NT2/D1 (cell line): ENCODE data around the gene PGAP2.
"Not testable (repeated sequence)": the region's sequence is repeated elsewhere in the genome, so short reads cannot be mapped to it uniquely, and the experiment has no call there.

ENCODE experiments used
- DNase-seq: peaks from one replicate; pipeline ENCODE4 v3.0.0-alpha.2; 2011; ENCODE audit warnings: low read depth, low spot score
- H3K27me3 ChIP-seq: 2 replicates; pipeline ENCODE4 v1.6.0; 2011; ENCODE audit warnings: mild to moderate bottlenecking; ENCODE audit not compliant: insufficient read length, insufficient read depth
- H3K36me3 ChIP-seq: 2 replicates; pipeline ENCODE4 v1.6.1; 2011; ENCODE audit warnings: mild to moderate bottlenecking, low read length, mixed read lengths; ENCODE audit not compliant: insufficient read depth, insufficient read length
- H3K4me1 ChIP-seq: 2 replicates; pipeline ENCODE4 v1.5.1; 2011; ENCODE audit not compliant: insufficient read depth, insufficient read length
- H3K4me3 ChIP-seq: 2 replicates; pipeline ENCODE4 v1.5.1; 2011; ENCODE audit warnings: low read depth; ENCODE audit not compliant: insufficient read length
- H3K9ac ChIP-seq: 2 replicates; pipeline ENCODE4 v1.6.0; 2011; ENCODE audit warnings: low read depth; ENCODE audit not compliant: insufficient read length
- H3K9me3 ChIP-seq: 2 replicates; pipeline ENCODE4 v1.5.1; 2011; ENCODE audit warnings: mild to moderate bottlenecking, low read length; ENCODE audit not compliant: insufficient read depth
- SUZ12 ChIP-seq: IDR thresholded peaks from 2 replicates; pipeline ENCODE4 v1.6.1; 2011; ENCODE audit not compliant: insufficient read length, insufficient read depth; ENCODE audit errors: extremely low read depth
- YY1 ChIP-seq: IDR thresholded peaks from 2 replicates; pipeline ENCODE4 v1.6.1; 2011; ENCODE audit not compliant: insufficient read length, insufficient read depth
- ZNF274 ChIP-seq: IDR thresholded peaks from 2 replicates; pipeline ENCODE4 v1.6.1; 2011; ENCODE audit warnings: mild to moderate bottlenecking, low read depth, low read length

PGAP2 gene

DNA sequence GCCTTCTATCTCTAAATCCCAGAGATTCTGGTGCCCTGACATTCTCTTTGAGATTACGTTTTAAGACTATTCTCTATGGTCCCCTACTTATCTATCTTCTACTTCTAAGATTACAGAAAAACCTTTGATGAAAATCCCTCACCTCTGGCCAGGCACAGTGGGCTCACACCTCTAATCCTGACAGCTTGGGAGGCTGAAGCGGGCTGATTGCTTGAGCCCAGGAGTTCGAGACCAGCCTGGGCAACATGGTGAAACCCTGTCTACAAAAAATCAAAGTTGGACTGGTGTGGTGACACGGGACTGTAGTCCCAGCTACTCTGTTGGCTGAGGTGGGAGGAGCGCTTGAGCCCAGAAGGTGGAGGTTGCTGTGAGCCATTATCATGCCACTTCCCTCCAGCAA, 25.4 kb upstream of the PGAP2 start:
- Histone ChIP-seq H3K4me3 (no peak overlapping the region), H3K27me3 (no peaks in the 10 kb centered on the region), H3K9ac (no peak overlapping the region), H3K9me3 (no peaks in the 10 kb centered on the region), H3K4me1 (no peaks in the 10 kb centered on the region), H3K36me3 (peaks cover 75% of the 10 kb centered on the region)
- no peak for DNase-seq
- TF ChIP-seq YY1 (no peak), SUZ12 (no peak), ZNF274 (no peak)

DNA sequence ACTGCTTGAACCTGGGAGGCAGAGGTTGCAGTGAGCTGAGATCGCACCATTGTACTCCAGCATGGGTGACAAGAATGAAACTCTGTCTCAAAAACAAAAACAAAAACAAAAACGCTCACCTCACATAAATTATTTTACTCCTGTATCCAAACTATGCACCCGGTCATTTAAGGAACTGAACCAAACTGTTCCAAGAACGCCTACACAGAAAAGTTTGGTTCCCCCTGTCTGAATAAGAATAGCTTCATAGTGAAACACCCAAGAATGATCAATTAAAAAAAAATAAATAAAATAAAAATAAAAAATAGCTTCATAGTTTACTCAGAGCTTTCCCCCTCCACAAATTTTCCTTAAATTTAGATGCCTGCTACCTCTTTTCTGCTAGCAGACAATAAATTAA, 24.7 kb upstream of the PGAP2 start:
- Histone ChIP-seq H3K27me3 (no peaks in the 10 kb centered on the region), H3K9ac (no peak overlapping the region), H3K36me3 (peaks cover 75% of the 10 kb centered on the region), H3K9me3 (no peaks in the 10 kb centered on the region), H3K4me3 (no peak overlapping the region), H3K4me1 (no peaks in the 10 kb centered on the region)
- no peak for DNase-seq
- TF ChIP-seq YY1, result no peak
- no peak for TF ChIP-seq ZNF274
- no peak for TF ChIP-seq SUZ12

DNA sequence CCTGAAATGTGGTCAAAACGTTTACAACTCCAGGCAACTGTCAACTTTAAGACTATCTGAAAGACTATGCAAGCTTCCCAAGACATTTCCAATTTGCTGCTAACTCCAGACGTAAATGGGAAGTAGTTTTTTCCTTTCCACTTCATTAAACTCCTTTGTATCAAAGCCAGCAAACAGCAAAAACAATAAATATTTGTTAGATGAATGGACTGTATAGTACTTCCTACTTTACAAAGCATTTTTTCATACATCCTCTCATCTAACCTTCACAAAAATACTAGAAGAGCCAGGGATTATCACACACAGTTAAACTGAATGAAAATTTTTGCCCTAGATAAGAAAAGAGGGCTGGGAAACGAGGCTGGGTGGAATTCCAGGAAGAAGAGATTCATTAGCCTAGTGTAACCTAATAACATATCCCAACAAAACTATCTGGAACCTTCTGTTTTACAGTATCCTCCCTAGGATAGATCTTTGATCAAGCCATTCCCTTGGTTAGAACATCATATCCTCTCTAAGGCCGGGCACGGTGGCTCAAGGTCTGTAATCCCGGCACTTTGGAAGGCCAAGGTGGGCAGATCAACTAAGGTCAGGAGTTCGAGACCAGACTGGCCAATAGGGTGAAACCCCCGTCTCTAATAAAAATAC, 21.5 kb upstream of the PGAP2 start:
- TF ChIP-seq YY1 (no peak), ZNF274 (no peak), SUZ12 (no peak)
- DNase-seq, result no peak
- Histone ChIP-seq H3K4me3 (no peak overlapping the region), H3K4me1 (no peaks in the 10 kb centered on the region), H3K9ac (no peak overlapping the region), H3K9me3 (no peaks in the 10 kb centered on the region), H3K27me3 (no peaks in the 10 kb centered on the region), H3K36me3 (peaks cover 65% of the 10 kb centered on the region)

DNA sequence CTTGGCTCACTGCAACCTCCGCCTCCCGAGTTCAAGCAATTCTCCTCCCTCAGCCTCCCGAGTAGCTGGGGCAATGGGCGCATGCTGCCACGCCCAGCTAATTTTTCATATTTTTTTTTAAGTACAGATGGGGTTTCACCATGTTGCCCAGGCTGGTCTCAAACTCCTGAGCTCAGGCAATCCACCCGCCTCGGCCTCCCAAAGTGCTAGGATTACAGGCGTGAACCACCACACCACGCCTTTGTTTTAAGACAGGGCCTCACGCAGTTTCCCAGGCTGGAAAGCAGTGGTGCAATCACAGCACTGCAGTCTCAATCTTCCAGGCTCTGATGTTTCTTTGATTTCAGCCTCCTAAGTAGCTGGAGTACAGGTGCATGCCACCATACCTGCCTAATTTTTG, 14.0 kb upstream of the PGAP2 start:
- not testable (repeated sequence) for H3K9ac ChIP-seq, H3K4me3 ChIP-seq, H3K27me3 ChIP-seq, DNase-seq, H3K4me1 ChIP-seq, H3K9me3 ChIP-seq
- H3K36me3 ChIP-seq, result peaks cover 61% of the 10 kb centered on the region

DNA sequence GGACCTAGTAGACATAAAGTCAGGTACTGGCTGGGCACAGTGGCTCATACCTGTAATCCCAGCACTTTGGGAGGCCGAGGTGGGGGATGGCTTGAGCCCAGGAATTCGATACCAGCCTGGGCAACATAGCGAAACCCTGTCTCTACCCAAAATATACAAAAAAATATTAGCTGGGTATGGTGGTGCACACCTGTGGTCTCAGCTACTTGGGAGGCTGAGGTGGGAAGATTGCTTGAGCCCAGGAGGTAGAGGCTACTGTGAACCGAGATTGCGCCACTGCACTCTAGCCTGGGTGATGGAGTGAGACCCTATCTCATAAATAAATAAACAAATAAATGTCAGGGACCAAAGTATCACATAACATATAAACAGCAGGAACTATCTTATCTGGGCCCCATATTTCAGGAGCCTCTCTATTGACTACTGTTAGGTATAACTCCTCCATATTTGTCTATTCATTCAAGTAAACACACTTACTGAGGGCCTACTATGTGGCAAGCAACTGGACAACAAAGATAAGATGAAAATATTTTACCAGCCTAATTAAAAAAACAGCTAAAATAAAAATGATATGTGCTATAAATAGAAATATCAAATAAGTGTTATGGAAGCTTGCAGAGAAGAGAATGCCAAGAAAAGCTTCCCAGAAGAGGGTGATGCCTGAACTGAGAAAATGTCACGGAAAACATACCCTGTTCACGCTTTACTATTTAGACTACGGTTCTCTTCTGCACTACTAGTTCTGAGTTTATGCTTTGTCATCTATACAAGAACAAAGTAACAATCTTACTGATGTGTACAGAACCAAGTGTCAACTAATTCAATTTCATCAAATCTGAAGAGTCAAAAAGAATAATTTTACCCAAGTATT, 13.0 kb upstream of the PGAP2 start:
- H3K4me3 ChIP-seq, result peak overlapping the region; percentile 81
- peak overlapping the region; percentile 11 for H3K9ac ChIP-seq
- no peaks in the 10 kb centered on the region for H3K9me3 ChIP-seq
- no peaks in the 10 kb centered on the region for H3K4me1 ChIP-seq
- peaks cover 55% of the 10 kb centered on the region for H3K36me3 ChIP-seq
- H3K27me3 ChIP-seq, result no peaks in the 10 kb centered on the region
- DNase-seq, result no peak
- no peak for TF ChIP-seq ZNF274
- TF ChIP-seq YY1, result no peak
- no peak for TF ChIP-seq SUZ12

DNA sequence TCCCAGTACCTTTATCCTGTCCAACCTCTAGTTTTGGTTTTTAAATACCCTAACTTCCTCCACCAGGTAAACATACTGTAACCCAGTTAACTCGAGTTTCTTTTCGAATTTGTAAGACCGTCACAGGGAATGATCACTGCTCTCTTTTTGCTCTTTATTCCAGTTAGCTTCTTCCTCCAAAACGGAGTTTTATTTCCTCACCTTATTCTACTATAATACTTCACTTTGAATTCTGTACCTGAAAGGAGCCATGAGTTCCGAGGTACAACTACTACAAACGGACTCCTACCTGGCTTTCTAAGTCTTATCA, 12.4 kb upstream of the PGAP2 start:
- H3K4me3 ChIP-seq, result peak overlapping the region; percentile 81
- peak overlapping the region; percentile 99 for H3K9ac ChIP-seq
- DNase-seq, result no peak
- no peak for TF ChIP-seq ZNF274
- TF ChIP-seq SUZ12, result no peak
- TF ChIP-seq YY1, result no peak
- no peaks in the 10 kb centered on the region for H3K27me3 ChIP-seq
- H3K9me3 ChIP-seq, result no peaks in the 10 kb centered on the region
- H3K4me1 ChIP-seq, result no peaks in the 10 kb centered on the region
- peaks cover 49% of the 10 kb centered on the region for H3K36me3 ChIP-seq

GRCh38 chr11:3796346-3796745, 12.0 kb upstream of the PGAP2 start:
- TF ChIP-seq ZNF274 (no peak), YY1 (no peak), SUZ12 (no peak)
- Histone ChIP-seq H3K27me3 (no peaks in the 10 kb centered on the region), H3K9ac (peak overlapping the region; percentile 99), H3K36me3 (peaks cover 45% of the 10 kb centered on the region), H3K4me3 (peak overlapping the region; percentile 81), H3K4me1 (no peaks in the 10 kb centered on the region), H3K9me3 (no peaks in the 10 kb centered on the region)
- no peak for DNase-seq

GRCh38 chr11:3796801-3797328, 11.5 kb upstream of the PGAP2 start:
- H3K4me3 ChIP-seq, result peak overlapping the region; percentile 81
- no peak for DNase-seq
- H3K4me1 ChIP-seq, result no peaks in the 10 kb centered on the region
- peaks cover 44% of the 10 kb centered on the region for H3K36me3 ChIP-seq
- H3K9me3 ChIP-seq, result no peaks in the 10 kb centered on the region
- no peak for TF ChIP-seq ZNF274
- no peak for TF ChIP-seq SUZ12
- TF ChIP-seq YY1, result no peak
- H3K9ac ChIP-seq, result peak overlapping the region; percentile 99
- no peaks in the 10 kb centered on the region for H3K27me3 ChIP-seq
